CD14-positive monocyte (primary cell): Measurements from ENCODE around the gene SETD4. TPM values are rescaled to one million over a fixed set of nuclear protein-coding genes. Genes with fewer than 3 reads are reported as not detected.

Experiments used
- DNase-seq, 3 donors: peaks; one replicate each; pipeline ENCODE4 v3.0.0-alpha.2; 2011 to 2022
- H2AFZ ChIP-seq: 2 replicates; pipeline ENCODE4 v1.6.0; 2012; ENCODE audit warnings: mild to moderate bottlenecking, low read depth, low read length, inconsistent platforms; ENCODE audit not compliant: insufficient read depth, poor library complexity, severe bottlenecking
- H3K27ac ChIP-seq, 2 donors: 1 replicate in 1 of 2; 2 replicates in 1 of 2; pipeline ENCODE4 v1.5.1; 2012 to 2013; ENCODE audit warnings: low read length in 2 of 2, control low read depth in 1 of 2, inconsistent platforms in 1 of 2, low read depth in 1 of 2, mild to moderate bottlenecking in 1 of 2
- H3K27me3 ChIP-seq, 2 donors: one replicate each; pipeline versions ENCODE4 v1.6.0 to v1.6.1; 2011 to 2013; ENCODE audit warnings: low read length in 2 of 2; ENCODE audit not compliant: control insufficient read depth in 2 of 2, insufficient read depth in 2 of 2
- H3K36me3 ChIP-seq, 2 donors: replicated peaks in 1 of 2; 1 replicate in 1 of 2; 2 replicates in 1 of 2; pipeline versions ENCODE4 v1.5.1 to v1.6.1; 2012 to 2013; ENCODE audit warnings: low read length in 2 of 2, control low read depth in 1 of 2, inconsistent platforms in 1 of 2, mild to moderate bottlenecking in 1 of 2; ENCODE audit not compliant: insufficient read depth in 2 of 2, control insufficient read depth in 1 of 2
- H3K4me1 ChIP-seq, 2 donors: 1 replicate in 1 of 2; 2 replicates in 1 of 2; pipeline versions ENCODE4 v1.5.1 to v1.6.1; 2012 to 2013; ENCODE audit warnings: low read length in 2 of 2, control low read depth in 1 of 2, inconsistent platforms in 1 of 2, mild to moderate bottlenecking in 1 of 2, moderate library complexity in 1 of 2; ENCODE audit not compliant: insufficient read depth in 2 of 2, control insufficient read depth in 1 of 2
- H3K4me2 ChIP-seq: replicated peaks from 2 replicates; pipeline ENCODE3; 2012; ENCODE audit warnings: low read length, moderate library complexity, mild to moderate bottlenecking; ENCODE audit not compliant: poor library complexity, severe bottlenecking; ENCODE audit errors: extremely low read depth
- H3K4me3 ChIP-seq, 3 experiments: fragments of 200-600 bp in 1 of 3; sonication (generic) in 1 of 3; replicated peaks in 1 of 3; 1 replicate in 2 of 3; 2 replicates in 1 of 3; pipeline ENCODE4 v1.5.1; 2011 to 2013; ENCODE audit warnings: low read length in 3 of 3, mild to moderate bottlenecking in 3 of 3, control low read depth in 2 of 3, low read depth in 2 of 3, inconsistent platforms in 1 of 3, moderate library complexity in 1 of 3
- H3K79me2 ChIP-seq: 2 replicates; pipeline ENCODE4 v1.6.0; 2012; ENCODE audit warnings: mild to moderate bottlenecking, control low read depth, inconsistent platforms, low read length, moderate library complexity; ENCODE audit not compliant: insufficient read depth
- H3K9ac ChIP-seq: 2 replicates; pipeline ENCODE4 v1.6.0; 2017; ENCODE audit warnings: low read length, mild to moderate bottlenecking; ENCODE audit not compliant: insufficient read depth, poor library complexity, severe bottlenecking
- H3K9me3 ChIP-seq, 2 donors: replicated peaks in 1 of 2; 1 replicate in 1 of 2; 2 replicates in 1 of 2; pipeline versions ENCODE4 v1.5.1 to v1.6.1; 2012 to 2013; ENCODE audit warnings: low read length in 2 of 2, control low read depth in 1 of 2; ENCODE audit not compliant: control insufficient read depth in 1 of 2, insufficient read depth in 1 of 2
- H4K20me1 ChIP-seq: 2 replicates; pipeline ENCODE4 v1.6.0; 2012; ENCODE audit warnings: mild to moderate bottlenecking, low read length, control low read depth, moderate library complexity; ENCODE audit not compliant: insufficient read depth
- H3K27ac Mint-ChIP-seq, 7 donors: one replicate each; pipeline ENCODE4 v1.8.0; 2020; ENCODE audit warnings: mild to moderate bottlenecking in 7 of 7, mixed read lengths in 7 of 7, moderate library complexity in 6 of 7, inconsistent platforms in 2 of 7
- H3K27me3 Mint-ChIP-seq, 3 donors: one replicate each; pipeline ENCODE4 v1.8.0; 2021 to 2022; ENCODE audit warnings: low read depth in 3 of 3, mild to moderate bottlenecking in 3 of 3, mixed read lengths in 3 of 3, moderate library complexity in 3 of 3, inconsistent platforms in 1 of 3
- H3K36me3 Mint-ChIP-seq, 2 donors: one replicate each; pipeline ENCODE4 v1.8.0; 2020; ENCODE audit warnings: mixed read lengths in 2 of 2, inconsistent platforms in 1 of 2, mild to moderate bottlenecking in 1 of 2
- H3K4me1 Mint-ChIP-seq: one replicate; pipeline ENCODE4 v1.8.0; 2020; ENCODE audit warnings: mild to moderate bottlenecking, mixed read lengths
- H3K4me3 Mint-ChIP-seq, 2 donors: one replicate each; pipeline ENCODE4 v1.8.0; 2020; ENCODE audit warnings: mild to moderate bottlenecking in 2 of 2, mixed read lengths in 2 of 2, moderate library complexity in 1 of 2
- H3K9me3 Mint-ChIP-seq, 7 donors: one replicate each; pipeline ENCODE4 v1.8.0; 2020 to 2022; ENCODE audit warnings: mixed read lengths in 7 of 7, mild to moderate bottlenecking in 6 of 7, moderate library complexity in 6 of 7, inconsistent platforms in 2 of 7
- CTCF ChIP-seq: fragments of 200-600 bp; IDR thresholded peaks from one replicate; pipeline ENCODE4 v1.8.0; 2022; ENCODE audit warnings: antibody characterized with exemption, mild to moderate bottlenecking
- WGBS: methylation state at CpG from one replicate; pipeline ENCODE4 v1.1.5; 2013; ENCODE audit warnings: missing lambda C conversion rate; ENCODE audit not compliant: insufficient coverage; 5-methylcytosine and 5-hydroxymethylcytosine counted together
- intact Hi-C, 2 donors: fragments of 100-400 bp; cut with micrococcal nuclease; formaldehyde crosslinking; loops; one replicate each; pipeline versions ENCODE4 v1.15.0 to v1.15.1; 2023
- polyA plus RNA-seq, 3 donors: library from polyadenylated mRNA; depleted of rRNA in 1 of 3; unstranded in 2 of 3; stranded (reverse) in 1 of 3; fragments of 300-500 nt in 2 of 3; fragments of >200 nt in 1 of 3; fragmentation: Illumina TruSeq in 2 of 3; gene quantifications; 1 replicate in 2 of 3; 2 replicates in 1 of 3; pipeline ENCODE4 v1.2.3, GENCODE V29; 2012 to 2021

SETD4 gene
- polyA plus RNA-seq, 3 donors = 4.1 to 10.8 (median 4.3) TPM

- Mint-ChIP-seq H3K4me1 (peaks cover 16% of the 10 kb centered on the region), H3K27ac (no peak overlapping the region), H3K36me3 (peaks cover 4% of the 10 kb centered on the region in 2 donors), H3K4me3 (no peak overlapping the region), H3K27me3 (peaks cover 1 to 8% (median 6%) of the 10 kb centered on the region in 3 donors), H3K9me3 (peaks cover 5 to 19% (median 7%) of the 10 kb centered on the region in 7 donors)
- DNase-seq = no peak
- intact Hi-C loops = loop anchor here (5.0 to 10.0 kb wide), 3 partner anchors 48 to 93 kb away; partner anchors contain the start of gene DOP1B (in 1 of the 2)
- no peak overlapping the region for H3K9ac ChIP-seq
- H3K4me1 ChIP-seq = peaks cover 20 to 31% of the 10 kb centered on the region in 2 donors
- no peak overlapping the region for H2AFZ ChIP-seq
- H3K9me3 ChIP-seq = peaks cover 9 to 11% of the 10 kb centered on the region in 2 donors
- no peaks in the 10 kb centered on the region for H4K20me1 ChIP-seq
- WGBS = 100% methylated on average over 1 of the region's 4 CpGs
- no peak overlapping the region for H3K27ac ChIP-seq
- no peak overlapping the region for H3K4me3 ChIP-seq
- no peaks in the 10 kb centered on the region for H3K27me3 ChIP-seq
- no peaks in the 10 kb centered on the region for H3K79me2 ChIP-seq
- no peak for TF ChIP-seq CTCF
- H3K36me3 ChIP-seq = no peaks in the 10 kb centered on the region
- H3K4me2 ChIP-seq = no peak overlapping the region
Measured at GRCh38 chr21:36064085-36064460, 3.7 kb upstream of the SETD4 start.

GRCh38 chr21:36063375-36064084 lies 3.2 kb upstream of the SETD4 start:
- Histone ChIP-seq H3K4me2 (no peak overlapping the region), H3K9me3 (peaks cover 3 to 7% of the 10 kb centered on the region in 2 donors), H3K27ac (no peak overlapping the region), H3K4me1 (peaks cover 21 to 31% of the 10 kb centered on the region in 2 donors), H4K20me1 (no peaks in the 10 kb centered on the region), H3K4me3 (no peak overlapping the region), H3K9ac (no peak overlapping the region), H2AFZ (no peak overlapping the region), H3K79me2 (no peaks in the 10 kb centered on the region), H3K27me3 (no peaks in the 10 kb centered on the region), H3K36me3 (peaks cover 0 to under 1% of the 10 kb centered on the region in 2 donors)
- no peak for TF ChIP-seq CTCF
- H3K4me3 Mint-ChIP-seq = no peak overlapping the region
- H3K4me1 Mint-ChIP-seq = peaks cover 20% of the 10 kb centered on the region
- peaks cover 0 to 13% (median 2%) of the 10 kb centered on the region in 7 donors for H3K9me3 Mint-ChIP-seq
- H3K27me3 Mint-ChIP-seq = peaks cover 1 to 5% (median 4%) of the 10 kb centered on the region in 3 donors
- intact Hi-C loops = loop anchor here (5.0 to 10.0 kb wide), 3 partner anchors 49 to 94 kb away; partner anchors contain the start of gene DOP1B (in 1 of the 2)
- H3K36me3 Mint-ChIP-seq = peaks cover 2% of the 10 kb centered on the region in 2 donors
- 90% methylated on average over 8 of the region's 14 CpGs for WGBS
- no peak for DNase-seq
- peak overlapping the region in 1 of 7 donors; percentile 11 for H3K27ac Mint-ChIP-seq
